Loucy (cell line): ENCODE measurements around the gene FBXO47.

Experiments used
- H2AFZ ChIP-seq: fragments of 200-600 bp; sonication (generic); 2 replicates; pipeline ENCODE4 v1.6.0; 2016; ENCODE audit warnings: antibody characterized with exemption, mild to moderate bottlenecking, low read length, moderate library complexity
- H3F3A ChIP-seq: fragments of 200-600 bp; 2 replicates; pipeline ENCODE4 v1.6.0; 2016; ENCODE audit warnings: antibody characterized with exemption, low read depth, mild to moderate bottlenecking
- H3K27me3 ChIP-seq: fragments of 200-600 bp; sonication (generic); 2 replicates; pipeline ENCODE4 v1.6.1; 2014; ENCODE audit warnings: low read length, mild to moderate bottlenecking; ENCODE audit not compliant: insufficient read depth, poor library complexity, severe bottlenecking
- H3K36me3 ChIP-seq: fragments of 200-600 bp; sonication (generic); 2 replicates; pipeline ENCODE4 v1.6.1; 2016; ENCODE audit warnings: low read length; ENCODE audit not compliant: insufficient read depth
- H3K4me1 ChIP-seq: fragments of 200-600 bp; sonication (generic); 2 replicates; pipeline ENCODE4 v1.5.1; 2014; ENCODE audit warnings: low read length, mild to moderate bottlenecking; ENCODE audit not compliant: insufficient read depth, poor library complexity, severe bottlenecking
- H3K4me2 ChIP-seq: fragments of 200-600 bp; sonication (generic); 2 replicates; pipeline ENCODE4 v1.6.0; 2014; ENCODE audit warnings: antibody characterized with exemption, low read length, low read depth, mild to moderate bottlenecking; ENCODE audit not compliant: poor library complexity, severe bottlenecking
- H3K4me3 ChIP-seq: fragments of 200-600 bp; sonication (generic); 2 replicates; pipeline ENCODE4 v1.5.1; 2014; ENCODE audit warnings: low read length, mild to moderate bottlenecking, mixed read lengths; ENCODE audit not compliant: poor library complexity, severe bottlenecking
- H3K79me2 ChIP-seq: fragments of 200-600 bp; sonication (generic); 2 replicates; pipeline ENCODE4 v1.6.1; 2014; ENCODE audit warnings: low read length; ENCODE audit not compliant: insufficient read depth
- H3K9ac ChIP-seq: fragments of 200-600 bp; sonication (generic); 2 replicates; pipeline ENCODE4 v1.6.0; 2014; ENCODE audit warnings: mild to moderate bottlenecking, low read depth, low read length, moderate library complexity; ENCODE audit not compliant: poor library complexity, severe bottlenecking
- H3K9me2 ChIP-seq: fragments of 200-600 bp; sonication (generic); replicated peaks from 2 replicates; pipeline ENCODE4 v1.6.1; 2016; ENCODE audit warnings: low read depth, low read length, mixed read lengths
- H3K9me3 ChIP-seq: fragments of 200-600 bp; sonication (generic); 2 replicates; pipeline ENCODE4 v1.6.1; 2014; ENCODE audit warnings: mild to moderate bottlenecking, antibody characterized with exemption, low read length, low read depth; ENCODE audit not compliant: insufficient read depth
- H4K20me1 ChIP-seq: fragments of 200-600 bp; sonication (generic); 2 replicates; pipeline ENCODE4 v1.6.0; 2014; ENCODE audit warnings: antibody characterized with exemption, low read length, mild to moderate bottlenecking; ENCODE audit not compliant: insufficient read depth, poor library complexity, severe bottlenecking
- EZH2phosphoT487 ChIP-seq: fragments of 200-600 bp; IDR thresholded peaks from 2 replicates; pipeline ENCODE4 v1.6.1; 2018; ENCODE audit warnings: antibody characterized with exemption, mild to moderate bottlenecking, moderate library complexity, borderline replicate concordance
- TF ChIP-seq, protein P1 (sequence below): fragments of 200-600 bp; sonication (generic); conservative IDR thresholded peaks from 2 replicates; pipeline ENCODE4 v1.5.1; 2014; ENCODE audit warnings: mild to moderate bottlenecking, antibody characterized with exemption, low read length

The FBXO47 gene

DNA sequence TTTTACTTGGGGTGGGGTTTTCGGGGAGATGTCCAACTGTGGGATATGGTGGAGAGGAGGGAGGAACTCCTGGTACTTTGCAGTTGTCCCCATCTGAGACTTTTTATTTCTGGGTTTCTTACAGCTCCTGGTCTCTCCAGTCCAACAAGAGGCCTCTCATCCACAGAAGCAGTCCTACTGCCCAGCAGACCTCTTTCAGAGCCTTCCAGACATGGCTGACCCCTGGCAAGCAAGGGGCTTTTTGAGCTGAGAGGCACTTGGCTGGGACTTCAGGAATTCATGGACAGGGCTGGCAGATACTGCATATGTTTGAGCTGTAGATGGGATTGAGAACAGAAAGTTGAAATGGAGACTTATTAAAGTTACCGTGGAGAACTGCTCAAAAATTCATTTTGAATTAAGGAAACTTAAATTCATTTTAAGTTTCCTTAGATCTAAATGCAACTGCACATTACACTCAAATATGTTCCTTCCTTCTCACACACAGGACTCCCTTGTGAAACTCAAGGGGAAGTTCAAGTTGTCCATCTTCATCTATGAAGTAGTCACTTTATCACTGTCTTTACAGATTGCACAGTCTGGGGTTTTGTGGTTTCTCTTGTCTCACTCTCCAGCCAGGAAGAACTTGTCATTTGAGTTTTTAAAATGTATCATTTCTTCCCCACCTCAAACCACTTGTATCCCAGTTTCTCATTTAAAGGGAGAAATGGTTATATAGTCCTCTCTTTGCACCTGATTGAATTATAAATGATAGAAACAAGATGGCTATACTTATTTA is 40.7 kb downstream of the FBXO47 start:
- Histone ChIP-seq H3K4me3 (peak overlapping the region; percentile 71), H3K4me2 (peak overlapping the region; percentile 74)

GRCh38 chr17:38925263-38925995 is 41.8 kb downstream of the FBXO47 start, which contains the start of gene LASP1NB:
TSS of gene LASP1NB (plus strand) at chr17:38925614.
- H3K9ac ChIP-seq: peak within 1 kb of the TSS; percentile 69
- H3K9me2 ChIP-seq: no peaks in the 10 kb centered on the region
- peak within 1 kb of the TSS; percentile 67 for H2AFZ ChIP-seq
- H3K4me3 ChIP-seq: peak within 1 kb of the TSS; percentile 71
- no peaks in the 10 kb centered on the region for H3K9me3 ChIP-seq
- TF ChIP-seq, protein P1, sequence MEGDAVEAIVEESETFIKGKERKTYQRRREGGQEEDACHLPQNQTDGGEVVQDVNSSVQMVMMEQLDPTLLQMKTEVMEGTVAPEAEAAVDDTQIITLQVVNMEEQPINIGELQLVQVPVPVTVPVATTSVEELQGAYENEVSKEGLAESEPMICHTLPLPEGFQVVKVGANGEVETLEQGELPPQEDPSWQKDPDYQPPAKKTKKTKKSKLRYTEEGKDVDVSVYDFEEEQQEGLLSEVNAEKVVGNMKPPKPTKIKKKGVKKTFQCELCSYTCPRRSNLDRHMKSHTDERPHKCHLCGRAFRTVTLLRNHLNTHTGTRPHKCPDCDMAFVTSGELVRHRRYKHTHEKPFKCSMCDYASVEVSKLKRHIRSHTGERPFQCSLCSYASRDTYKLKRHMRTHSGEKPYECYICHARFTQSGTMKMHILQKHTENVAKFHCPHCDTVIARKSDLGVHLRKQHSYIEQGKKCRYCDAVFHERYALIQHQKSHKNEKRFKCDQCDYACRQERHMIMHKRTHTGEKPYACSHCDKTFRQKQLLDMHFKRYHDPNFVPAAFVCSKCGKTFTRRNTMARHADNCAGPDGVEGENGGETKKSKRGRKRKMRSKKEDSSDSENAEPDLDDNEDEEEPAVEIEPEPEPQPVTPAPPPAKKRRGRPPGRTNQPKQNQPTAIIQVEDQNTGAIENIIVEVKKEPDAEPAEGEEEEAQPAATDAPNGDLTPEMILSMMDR: no peak
- no peak for TF ChIP-seq EZH2phosphoT487
- peak within 1 kb of the TSS; percentile 74 for H3K4me2 ChIP-seq
- no peaks in the 10 kb centered on the region for H3F3A ChIP-seq
- H4K20me1 ChIP-seq: no peaks in the 10 kb centered on the region
- H3K36me3 ChIP-seq: peaks cover 9% of the 10 kb centered on the region; the same call in 1 of the 2 replicates
- H3K27me3 ChIP-seq: no peaks in the 10 kb centered on the region
- H3K79me2 ChIP-seq: no peaks in the 10 kb centered on the region
- peaks cover 23% of the 10 kb centered on the region for H3K4me1 ChIP-seq

More for the DNA sequence above, 40.7 kb downstream of the FBXO47 start:
- Histone ChIP-seq H3K9me3 (no peaks in the 10 kb centered on the region), H3F3A (no peaks in the 10 kb centered on the region), H2AFZ (no peak overlapping the region), H3K4me1 (peaks cover 23% of the 10 kb centered on the region), H3K36me3 (no peaks in the 10 kb centered on the region; the same call in 1 of the 2 replicates), H4K20me1 (no peaks in the 10 kb centered on the region), H3K27me3 (no peaks in the 10 kb centered on the region), H3K9me2 (no peaks in the 10 kb centered on the region), H3K9ac (peak overlapping the region; percentile 69), H3K79me2 (no peaks in the 10 kb centered on the region)
- TF ChIP-seq EZH2phosphoT487: no peak
- TF ChIP-seq, protein P1: no peak

- H3K4me3 ChIP-seq: no peak overlapping the region
- TF ChIP-seq, protein P1: no peak
- no peak for TF ChIP-seq EZH2phosphoT487
Measured at GRCh38 chr17:38922538-38923297, 44.5 kb downstream of the FBXO47 start.

More at GRCh38 chr17:38922538-38923297, 44.5 kb downstream of the FBXO47 start:
- Histone ChIP-seq H3K4me2 (no peak overlapping the region), H3K79me2 (no peaks in the 10 kb centered on the region), H4K20me1 (no peaks in the 10 kb centered on the region), H3K4me1 (peaks cover 23% of the 10 kb centered on the region), H2AFZ (no peak overlapping the region), H3K36me3 (peaks cover 35% of the 10 kb centered on the region; the same call in 1 of the 2 replicates), H3K9me3 (no peaks in the 10 kb centered on the region), H3K27me3 (no peaks in the 10 kb centered on the region), H3K9ac (no peak overlapping the region), H3K9me2 (no peaks in the 10 kb centered on the region), H3F3A (no peaks in the 10 kb centered on the region)
